ENCODE data around the gene GALNT10. TPM values are rescaled to one million over a fixed set of nuclear protein-coding genes. Genes with fewer than 3 reads are reported as not detected.
A peak's percentile ranks its signal among the peaks of the same experiment; 100 is the strongest.
"Not testable (repeated sequence)": the region's sequence is repeated elsewhere in the genome, so short reads cannot be mapped to it uniquely, and the experiment has no call there.

GALNT10 gene
- total RNA-seq, 2 donors from 2014 or later, result 21.7 to 27.1 TPM

- no peaks in the 10 kb centered on the region for H3K36me3 ChIP-seq
- no peaks in the 10 kb centered on the region for H3K4me1 ChIP-seq (replicated peaks)
- no peak overlapping the region for H3K4me3 ChIP-seq
- no peak for DNase-seq (ENCODE audit: low spot score)
- no peaks in the 10 kb centered on the region for H3K27me3 ChIP-seq (replicated peaks; ENCODE audit: insufficient read depth)
- no peaks in the 10 kb centered on the region for H3K9me3 ChIP-seq
- intact Hi-C loops (cut with DNase I), result no loop called here
- H3K27ac ChIP-seq, result no peak overlapping the region
- TF ChIP-seq CTCF (IDR thresholded peaks at IDR 0.05) (no peak), POLR2A (IDR thresholded peaks at IDR 0.05) (no peak), POLR2AphosphoS5 (IDR thresholded peaks at IDR 0.05) (no peak)
Observed at GRCh38 chr5:154146409-154146808, 44.1 kb upstream of the GALNT10 start.

- DNase-seq (ENCODE audit: low spot score), result no peak
- H3K4me3 ChIP-seq, result no peak overlapping the region
- intact Hi-C loops (cut with DNase I), result no loop called here
- 97% methylated on average over 2 of the region's 2 CpGs for WGBS
- no peak overlapping the region for H3K27ac ChIP-seq
- no peaks in the 10 kb centered on the region for H3K27me3 ChIP-seq (replicated peaks; ENCODE audit: insufficient read depth)
- no peaks in the 10 kb centered on the region for H3K9me3 ChIP-seq
- no peak for TF ChIP-seq POLR2A (IDR thresholded peaks at IDR 0.05)
- H3K4me1 ChIP-seq (replicated peaks), result no peaks in the 10 kb centered on the region
- H3K36me3 ChIP-seq, result no peaks in the 10 kb centered on the region
Observed at GRCh38 chr5:154147666-154148065, 42.9 kb upstream of the GALNT10 start.

- H3K27me3 ChIP-seq (replicated peaks; ENCODE audit: insufficient read depth); H3K9me3 ChIP-seq; H3K4me3 ChIP-seq; H3K27ac ChIP-seq; DNase-seq (ENCODE audit: low spot score); H3K4me1 ChIP-seq (replicated peaks); intact Hi-C loops (cut with DNase I); H3K36me3 ChIP-seq: not testable (repeated sequence)
- 86% methylated on average over 2 of the region's 2 CpGs for WGBS
Observed at GRCh38 chr5:154150471-154150870, 40.1 kb upstream of the GALNT10 start.

GRCh38 chr5:154157483-154158378 lies 32.8 kb upstream of the GALNT10 start:
- DNase-seq (ENCODE audit: low spot score), result peak; percentile 37
- no peaks in the 10 kb centered on the region for H3K27me3 ChIP-seq (replicated peaks; ENCODE audit: insufficient read depth)

GRCh38 chr5:154158379-154158737 lies 32.2 kb upstream of the GALNT10 start:
- intact Hi-C loops (cut with DNase I), result no loop called here
- H3K27ac ChIP-seq, result no peak overlapping the region
- H3K36me3 ChIP-seq, result no peaks in the 10 kb centered on the region
- no peaks in the 10 kb centered on the region for H3K27me3 ChIP-seq (replicated peaks; ENCODE audit: insufficient read depth)
- 59% methylated on average over 1 of the region's 1 CpG for WGBS
- no peaks in the 10 kb centered on the region for H3K9me3 ChIP-seq
- TF ChIP-seq CTCF (IDR thresholded peaks at IDR 0.05), result no peak
- TF ChIP-seq POLR2AphosphoS5 (IDR thresholded peaks at IDR 0.05), result no peak
- no peak for TF ChIP-seq POLR2A (IDR thresholded peaks at IDR 0.05)
- no peak for DNase-seq (ENCODE audit: low spot score)
- H3K4me1 ChIP-seq (replicated peaks), result no peaks in the 10 kb centered on the region
- no peak overlapping the region for H3K4me3 ChIP-seq

More at GRCh38 chr5:154157483-154158378, 32.8 kb upstream of the GALNT10 start:
- 48% methylated on average over 6 of the region's 6 CpGs for WGBS
- no peak overlapping the region for H3K27ac ChIP-seq
- intact Hi-C loops (cut with DNase I), result no loop called here
- peak in 1 of 4 experiments; percentile 30 for TF ChIP-seq CTCF (IDR thresholded peaks at IDR 0.05)
- TF ChIP-seq POLR2A (IDR thresholded peaks at IDR 0.05), result no peak
- TF ChIP-seq POLR2AphosphoS5 (IDR thresholded peaks at IDR 0.05), result peak; percentile 28
- no peak overlapping the region for H3K4me3 ChIP-seq
- no peaks in the 10 kb centered on the region for H3K9me3 ChIP-seq
- no peaks in the 10 kb centered on the region for H3K36me3 ChIP-seq
- no peaks in the 10 kb centered on the region for H3K4me1 ChIP-seq (replicated peaks)

- Histone ChIP-seq H3K27me3 (replicated peaks; ENCODE audit: insufficient read depth) (no peaks in the 10 kb centered on the region), H3K27ac (no peak overlapping the region), H3K4me3 (no peak overlapping the region), H3K36me3 (no peaks in the 10 kb centered on the region), H3K4me1 (replicated peaks) (no peaks in the 10 kb centered on the region), H3K9me3 (no peaks in the 10 kb centered on the region)
- DNase-seq (ENCODE audit: low spot score), result no peak
- TF ChIP-seq POLR2AphosphoS5 (IDR thresholded peaks at IDR 0.05), result no peak
- TF ChIP-seq CTCF (IDR thresholded peaks at IDR 0.05), result no peak
- TF ChIP-seq POLR2A (IDR thresholded peaks at IDR 0.05), result no peak
- intact Hi-C loops (cut with DNase I), result no loop called here
Observed at GRCh38 chr5:154159343-154159742, 31.2 kb upstream of the GALNT10 start.
